Loucy (cell line): ENCODE measurements around the gene SAXO1.
A peak's percentile ranks its signal among the peaks of the same experiment; 100 is the strongest.

Experiments used
- H2AFZ ChIP-seq: fragments of 200-600 bp; sonication (generic); 2 replicates; pipeline ENCODE4 v1.6.0; 2016; ENCODE audit warnings: antibody characterized with exemption, mild to moderate bottlenecking, low read length, moderate library complexity
- H3F3A ChIP-seq: fragments of 200-600 bp; 2 replicates; pipeline ENCODE4 v1.6.0; 2016; ENCODE audit warnings: antibody characterized with exemption, low read depth, mild to moderate bottlenecking
- H3K27me3 ChIP-seq: fragments of 200-600 bp; sonication (generic); 2 replicates; pipeline ENCODE4 v1.6.1; 2014; ENCODE audit warnings: low read length, mild to moderate bottlenecking; ENCODE audit not compliant: insufficient read depth, poor library complexity, severe bottlenecking
- H3K36me3 ChIP-seq: fragments of 200-600 bp; sonication (generic); 2 replicates; pipeline ENCODE4 v1.6.1; 2016; ENCODE audit warnings: low read length; ENCODE audit not compliant: insufficient read depth
- H3K4me1 ChIP-seq: fragments of 200-600 bp; sonication (generic); 2 replicates; pipeline ENCODE4 v1.5.1; 2014; ENCODE audit warnings: low read length, mild to moderate bottlenecking; ENCODE audit not compliant: insufficient read depth, poor library complexity, severe bottlenecking
- H3K4me2 ChIP-seq: fragments of 200-600 bp; sonication (generic); 2 replicates; pipeline ENCODE4 v1.6.0; 2014; ENCODE audit warnings: antibody characterized with exemption, low read length, low read depth, mild to moderate bottlenecking; ENCODE audit not compliant: poor library complexity, severe bottlenecking
- H3K4me3 ChIP-seq: fragments of 200-600 bp; sonication (generic); 2 replicates; pipeline ENCODE4 v1.5.1; 2014; ENCODE audit warnings: low read length, mild to moderate bottlenecking, mixed read lengths; ENCODE audit not compliant: poor library complexity, severe bottlenecking
- H3K79me2 ChIP-seq: fragments of 200-600 bp; sonication (generic); 2 replicates; pipeline ENCODE4 v1.6.1; 2014; ENCODE audit warnings: low read length; ENCODE audit not compliant: insufficient read depth
- H3K9ac ChIP-seq: fragments of 200-600 bp; sonication (generic); 2 replicates; pipeline ENCODE4 v1.6.0; 2014; ENCODE audit warnings: mild to moderate bottlenecking, low read depth, low read length, moderate library complexity; ENCODE audit not compliant: poor library complexity, severe bottlenecking
- H3K9me2 ChIP-seq: fragments of 200-600 bp; sonication (generic); replicated peaks from 2 replicates; pipeline ENCODE4 v1.6.1; 2016; ENCODE audit warnings: low read depth, low read length, mixed read lengths
- H3K9me3 ChIP-seq: fragments of 200-600 bp; sonication (generic); 2 replicates; pipeline ENCODE4 v1.6.1; 2014; ENCODE audit warnings: mild to moderate bottlenecking, antibody characterized with exemption, low read length, low read depth; ENCODE audit not compliant: insufficient read depth
- H4K20me1 ChIP-seq: fragments of 200-600 bp; sonication (generic); 2 replicates; pipeline ENCODE4 v1.6.0; 2014; ENCODE audit warnings: antibody characterized with exemption, low read length, mild to moderate bottlenecking; ENCODE audit not compliant: insufficient read depth, poor library complexity, severe bottlenecking
- EZH2phosphoT487 ChIP-seq: fragments of 200-600 bp; IDR thresholded peaks from 2 replicates; pipeline ENCODE4 v1.6.1; 2018; ENCODE audit warnings: antibody characterized with exemption, mild to moderate bottlenecking, moderate library complexity, borderline replicate concordance
- TF ChIP-seq, protein P1 (sequence below): fragments of 200-600 bp; sonication (generic); conservative IDR thresholded peaks from 2 replicates; pipeline ENCODE4 v1.5.1; 2014; ENCODE audit warnings: mild to moderate bottlenecking, antibody characterized with exemption, low read length

Gene SAXO1

DNA sequence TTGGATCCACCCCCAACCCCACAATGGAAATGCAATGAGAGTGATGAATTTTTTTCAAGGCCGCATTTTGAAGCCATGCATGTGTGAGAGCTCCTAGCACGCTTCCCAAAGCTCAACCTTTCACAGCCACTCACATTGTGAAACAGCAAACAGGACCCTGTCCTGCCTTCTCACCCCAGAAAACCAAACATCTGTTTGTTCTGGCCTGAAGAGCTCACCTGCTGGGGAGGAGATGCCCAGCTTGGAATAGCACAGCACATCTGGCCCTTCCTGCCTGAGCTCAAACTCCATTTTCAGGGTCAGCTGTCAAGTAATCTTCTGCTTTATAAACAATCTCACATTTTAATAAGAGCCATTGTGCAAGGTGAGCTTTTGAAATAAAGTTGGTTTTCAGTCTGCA is 54.8 kb downstream of the SAXO1 start:
- Histone ChIP-seq H2AFZ (no peak overlapping the region), H4K20me1 (no peaks in the 10 kb centered on the region), H3K79me2 (no peaks in the 10 kb centered on the region), H3K9ac (no peak overlapping the region), H3F3A (no peaks in the 10 kb centered on the region), H3K27me3 (no peaks in the 10 kb centered on the region), H3K9me2 (no peaks in the 10 kb centered on the region), H3K9me3 (no peaks in the 10 kb centered on the region), H3K4me1 (peaks cover 10% of the 10 kb centered on the region), H3K4me2 (no peak overlapping the region), H3K36me3 (no peaks in the 10 kb centered on the region), H3K4me3 (no peak overlapping the region)
- no peak for TF ChIP-seq EZH2phosphoT487
- TF ChIP-seq, protein P1, sequence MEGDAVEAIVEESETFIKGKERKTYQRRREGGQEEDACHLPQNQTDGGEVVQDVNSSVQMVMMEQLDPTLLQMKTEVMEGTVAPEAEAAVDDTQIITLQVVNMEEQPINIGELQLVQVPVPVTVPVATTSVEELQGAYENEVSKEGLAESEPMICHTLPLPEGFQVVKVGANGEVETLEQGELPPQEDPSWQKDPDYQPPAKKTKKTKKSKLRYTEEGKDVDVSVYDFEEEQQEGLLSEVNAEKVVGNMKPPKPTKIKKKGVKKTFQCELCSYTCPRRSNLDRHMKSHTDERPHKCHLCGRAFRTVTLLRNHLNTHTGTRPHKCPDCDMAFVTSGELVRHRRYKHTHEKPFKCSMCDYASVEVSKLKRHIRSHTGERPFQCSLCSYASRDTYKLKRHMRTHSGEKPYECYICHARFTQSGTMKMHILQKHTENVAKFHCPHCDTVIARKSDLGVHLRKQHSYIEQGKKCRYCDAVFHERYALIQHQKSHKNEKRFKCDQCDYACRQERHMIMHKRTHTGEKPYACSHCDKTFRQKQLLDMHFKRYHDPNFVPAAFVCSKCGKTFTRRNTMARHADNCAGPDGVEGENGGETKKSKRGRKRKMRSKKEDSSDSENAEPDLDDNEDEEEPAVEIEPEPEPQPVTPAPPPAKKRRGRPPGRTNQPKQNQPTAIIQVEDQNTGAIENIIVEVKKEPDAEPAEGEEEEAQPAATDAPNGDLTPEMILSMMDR, result no peak

DNA sequence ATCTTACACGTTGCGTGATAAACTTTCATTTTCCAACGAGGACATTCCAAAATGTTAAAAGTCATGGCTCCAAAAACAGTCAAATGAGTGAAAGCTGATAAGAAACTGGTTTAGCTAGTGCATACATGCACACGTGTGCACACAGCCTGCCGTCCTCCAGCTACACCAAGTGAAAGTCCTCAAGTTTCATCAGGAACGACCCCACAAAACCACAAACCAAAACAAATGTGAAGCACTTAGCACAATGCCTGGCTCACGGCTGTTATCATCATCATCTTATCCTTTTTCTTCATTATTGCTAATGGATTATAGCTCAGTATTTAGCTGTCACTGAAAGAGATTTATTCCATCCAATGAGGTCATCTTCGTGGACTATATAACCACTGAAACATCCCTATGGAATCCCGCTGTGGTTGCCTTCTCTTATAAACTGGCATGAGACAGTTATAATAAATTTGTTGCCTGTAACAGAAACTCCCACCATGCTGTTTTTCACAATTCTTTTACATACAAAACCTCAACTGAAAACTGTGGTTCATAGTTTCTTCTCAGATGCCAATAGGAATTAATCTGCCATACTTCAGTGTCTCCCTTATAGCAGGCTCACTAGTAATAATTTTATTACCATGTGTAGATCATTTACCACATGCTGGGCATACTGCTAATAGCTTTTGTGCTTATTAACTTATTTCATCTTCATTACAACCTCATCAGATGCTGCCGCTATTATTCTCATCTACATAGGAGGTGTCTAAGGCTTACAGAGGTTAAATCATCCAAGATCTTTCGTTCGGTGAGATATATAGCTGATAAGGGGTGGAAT is 56.1 kb downstream of the SAXO1 start:
- Histone ChIP-seq H3K9ac (no peak overlapping the region), H3K4me3 (peak overlapping the region; percentile 33), H3K4me2 (peak overlapping the region; percentile 12)

DNA sequence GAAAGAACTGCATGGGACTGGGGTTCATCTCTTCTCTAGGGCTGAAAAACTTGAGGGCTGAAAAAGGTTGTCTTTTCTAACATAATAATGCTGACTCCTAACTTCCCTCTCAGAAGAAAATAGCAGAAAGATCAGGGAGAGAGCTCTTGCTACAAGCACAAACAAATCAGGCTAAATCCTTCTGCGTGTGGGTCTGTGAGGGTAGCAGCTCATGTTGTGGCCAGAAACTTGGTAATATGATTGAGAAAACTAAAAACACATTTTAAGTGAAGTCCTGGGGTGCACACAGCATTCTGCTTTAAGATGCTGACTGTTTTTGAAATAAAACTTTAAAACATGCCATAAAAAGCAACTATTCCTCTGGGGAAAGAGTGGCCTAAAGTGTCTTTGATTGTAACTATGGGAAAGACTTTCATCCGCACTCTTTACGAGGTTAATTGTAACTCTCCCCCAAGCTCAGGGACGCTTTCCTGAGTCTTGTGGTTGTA is 56.7 kb downstream of the SAXO1 start:
- Histone ChIP-seq H3K27me3 (no peaks in the 10 kb centered on the region), H3K9ac (no peak overlapping the region), H3K79me2 (no peaks in the 10 kb centered on the region), H3F3A (no peaks in the 10 kb centered on the region), H3K4me1 (peaks cover 10% of the 10 kb centered on the region), H2AFZ (no peak overlapping the region), H3K36me3 (no peaks in the 10 kb centered on the region), H3K9me3 (no peaks in the 10 kb centered on the region), H3K4me3 (peak overlapping the region; percentile 33), H3K9me2 (no peaks in the 10 kb centered on the region), H3K4me2 (peak overlapping the region; percentile 12), H4K20me1 (no peaks in the 10 kb centered on the region)
- TF ChIP-seq, protein P1, result no peak
- TF ChIP-seq EZH2phosphoT487, result no peak

More for the DNA sequence above, 56.1 kb downstream of the SAXO1 start:
- Histone ChIP-seq H3K9me3 (no peaks in the 10 kb centered on the region), H3K79me2 (no peaks in the 10 kb centered on the region), H3K36me3 (no peaks in the 10 kb centered on the region), H3K4me1 (peaks cover 10% of the 10 kb centered on the region), H2AFZ (no peak overlapping the region), H3F3A (no peaks in the 10 kb centered on the region), H4K20me1 (no peaks in the 10 kb centered on the region), H3K9me2 (no peaks in the 10 kb centered on the region), H3K27me3 (no peaks in the 10 kb centered on the region)
- TF ChIP-seq, protein P1, result no peak
- TF ChIP-seq EZH2phosphoT487, result no peak
